HG03108 (cell line): Measurements from ENCODE around the gene RAE1.
"Not testable (repeated sequence)": the region's sequence is repeated elsewhere in the genome, so short reads cannot be mapped to it uniquely, and the experiment has no call there.

ENCODE experiments used
- ATAC-seq: cut with Tn5 transposase; IDR thresholded peaks from one replicate; pipeline ENCODE4 v1.9.1; 2021; ENCODE audit warnings: moderate library complexity; ENCODE audit not compliant: unreplicated experiment

Gene RAE1

DNA sequence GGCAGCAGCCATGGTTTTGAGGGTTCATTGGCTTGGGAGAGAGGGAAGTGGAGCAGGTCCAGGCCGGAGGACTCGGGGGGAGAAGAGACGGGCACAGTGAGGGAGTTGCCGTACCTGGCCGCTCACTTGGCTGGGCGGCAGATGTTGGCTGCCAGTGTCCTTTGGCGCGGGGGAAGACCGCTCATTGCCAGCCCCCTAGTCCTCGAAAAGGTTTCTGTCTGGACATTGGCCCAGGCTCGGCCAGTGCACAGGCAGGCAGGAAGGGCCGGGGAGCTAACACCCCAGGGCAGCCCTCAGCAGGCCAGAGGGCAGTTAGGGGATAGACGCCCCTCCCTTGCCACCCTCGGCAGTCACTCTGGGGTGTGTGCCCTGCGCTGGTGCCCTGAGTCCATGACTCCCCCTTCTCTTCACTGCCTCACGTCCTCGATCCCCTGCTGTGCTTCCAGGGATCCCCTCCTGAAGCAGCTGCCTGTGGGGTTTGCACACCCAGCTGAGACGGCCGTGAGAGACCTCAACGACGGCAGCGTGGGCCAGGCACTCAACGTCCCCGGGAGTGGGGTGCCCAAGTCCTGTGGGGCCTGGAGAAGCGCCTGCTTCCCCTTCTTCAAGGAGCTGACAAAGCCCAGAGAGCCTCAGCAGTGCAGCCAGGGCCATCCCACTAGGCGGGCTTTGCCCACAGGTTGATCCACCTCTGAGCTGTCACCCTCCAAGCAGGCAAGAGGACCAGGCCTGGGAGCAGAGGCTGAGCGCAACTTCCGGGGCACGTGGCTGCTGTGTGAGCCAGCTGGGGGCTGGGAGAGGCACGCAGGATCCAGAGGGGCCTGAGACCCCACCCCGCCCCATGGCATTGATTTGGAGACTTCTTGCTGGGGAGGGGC is 60.6 kb downstream of the RAE1 start:
- ATAC-seq = no peak

DNA sequence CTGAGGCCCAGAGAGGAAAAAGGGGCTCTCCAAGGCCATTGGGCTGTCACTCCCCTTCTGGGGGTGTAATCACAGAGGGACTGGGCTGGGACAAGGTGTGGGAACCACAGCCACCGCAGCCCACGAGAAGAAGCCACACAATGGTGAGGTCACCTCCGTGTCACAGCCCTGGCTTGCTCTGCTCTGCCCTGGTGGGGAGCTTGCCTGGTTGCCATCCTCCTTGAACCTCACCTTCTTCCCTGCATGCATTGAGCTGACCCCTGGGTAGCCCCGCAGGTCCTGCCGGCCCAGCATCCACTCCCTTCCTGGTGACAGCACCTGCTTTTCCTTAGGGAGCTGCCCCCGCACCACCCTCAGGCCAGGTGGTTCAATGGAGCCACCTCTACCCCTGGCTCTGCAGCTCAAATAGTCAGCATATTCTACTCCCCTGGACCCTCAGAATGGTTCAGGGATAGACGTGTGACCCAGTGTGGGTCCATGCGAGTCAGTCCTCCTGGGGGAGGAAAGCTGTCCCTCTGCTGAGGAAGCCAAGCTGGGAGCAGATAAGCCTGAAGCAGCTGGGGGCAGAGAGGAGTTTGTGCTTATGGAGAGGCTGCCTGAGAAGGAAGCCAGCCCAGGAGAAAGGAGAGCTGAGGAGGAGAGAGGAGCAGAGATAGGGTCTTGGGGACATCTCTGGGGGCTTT is 61.4 kb downstream of the RAE1 start:
- ATAC-seq = no peak

DNA sequence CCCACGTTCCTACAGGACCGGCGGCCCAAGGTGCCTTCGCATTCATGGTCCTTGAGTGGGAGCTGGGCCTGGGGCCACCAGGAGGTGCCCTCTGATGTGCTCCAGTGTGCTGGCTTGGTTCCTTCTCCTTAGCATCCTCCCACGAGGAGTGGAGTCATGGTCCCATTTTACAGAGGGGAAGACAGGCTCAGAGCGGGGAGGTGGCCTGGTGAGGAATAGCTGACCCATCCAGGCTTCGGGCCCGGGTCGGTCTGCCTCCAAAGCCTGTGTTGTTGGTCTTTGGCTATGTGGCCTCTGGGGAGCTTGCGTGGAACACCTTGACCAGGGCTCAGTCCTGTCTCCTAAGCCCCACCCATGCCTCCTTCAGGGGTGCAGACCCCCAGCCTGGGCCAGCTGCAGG is 62.9 kb downstream of the RAE1 start:
- ATAC-seq = no peak

DNA sequence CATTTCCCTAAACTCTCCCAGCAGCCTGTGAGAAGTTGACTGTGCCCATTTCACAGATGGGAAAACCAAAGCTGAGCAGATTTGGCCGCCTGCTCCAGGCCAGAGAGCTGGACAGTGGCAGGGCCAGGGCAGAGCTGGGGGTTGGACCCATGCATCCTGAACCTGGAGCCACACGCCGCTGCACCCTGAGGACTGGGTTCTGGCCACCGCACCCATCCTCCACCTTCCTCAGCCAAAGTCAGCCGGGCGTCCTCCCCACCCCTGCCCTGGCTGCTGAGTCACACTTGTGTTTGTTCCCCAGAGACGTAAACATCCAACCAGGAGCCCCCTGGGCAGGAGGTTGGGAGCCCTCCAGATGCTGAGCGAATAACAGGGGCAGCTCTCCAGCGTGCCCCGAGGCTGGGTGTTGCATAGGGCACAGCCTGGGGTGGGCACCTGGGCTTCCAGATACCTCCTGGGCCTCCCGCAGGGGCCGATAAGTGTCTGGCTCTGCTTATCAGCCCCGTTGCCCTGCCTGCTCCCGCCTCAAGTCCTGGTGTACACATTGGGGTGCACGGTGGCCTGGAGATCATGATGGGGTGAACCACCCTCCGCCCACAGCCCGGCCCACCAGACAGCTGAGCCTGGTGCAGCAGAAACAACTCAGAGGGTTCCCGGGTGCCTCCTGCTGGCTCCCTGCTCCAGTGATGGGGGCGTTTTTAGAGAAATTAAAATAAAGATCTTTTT is 64.0 kb downstream of the RAE1 start:
- ATAC-seq = no peak

DNA sequence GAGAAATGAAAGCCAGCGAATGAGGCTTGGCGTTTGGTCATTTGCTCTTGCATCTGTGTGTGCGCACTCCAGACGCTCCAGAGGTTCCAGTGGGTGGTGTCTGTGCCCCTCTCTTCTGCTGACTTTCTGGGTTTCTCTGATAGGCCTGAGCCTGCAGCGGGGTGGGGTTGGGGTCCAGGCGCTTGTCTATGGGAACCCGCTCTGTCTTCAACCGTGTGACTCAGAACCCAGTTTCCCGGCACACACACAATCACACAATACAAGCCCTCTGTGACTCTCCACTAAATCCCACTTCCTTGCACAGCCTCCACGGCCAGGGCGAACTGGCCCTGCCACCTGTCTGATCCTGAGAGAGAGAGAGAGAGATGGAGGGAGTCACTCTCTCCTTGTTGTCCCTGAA is 64.7 kb downstream of the RAE1 start:
- no peak for ATAC-seq

DNA sequence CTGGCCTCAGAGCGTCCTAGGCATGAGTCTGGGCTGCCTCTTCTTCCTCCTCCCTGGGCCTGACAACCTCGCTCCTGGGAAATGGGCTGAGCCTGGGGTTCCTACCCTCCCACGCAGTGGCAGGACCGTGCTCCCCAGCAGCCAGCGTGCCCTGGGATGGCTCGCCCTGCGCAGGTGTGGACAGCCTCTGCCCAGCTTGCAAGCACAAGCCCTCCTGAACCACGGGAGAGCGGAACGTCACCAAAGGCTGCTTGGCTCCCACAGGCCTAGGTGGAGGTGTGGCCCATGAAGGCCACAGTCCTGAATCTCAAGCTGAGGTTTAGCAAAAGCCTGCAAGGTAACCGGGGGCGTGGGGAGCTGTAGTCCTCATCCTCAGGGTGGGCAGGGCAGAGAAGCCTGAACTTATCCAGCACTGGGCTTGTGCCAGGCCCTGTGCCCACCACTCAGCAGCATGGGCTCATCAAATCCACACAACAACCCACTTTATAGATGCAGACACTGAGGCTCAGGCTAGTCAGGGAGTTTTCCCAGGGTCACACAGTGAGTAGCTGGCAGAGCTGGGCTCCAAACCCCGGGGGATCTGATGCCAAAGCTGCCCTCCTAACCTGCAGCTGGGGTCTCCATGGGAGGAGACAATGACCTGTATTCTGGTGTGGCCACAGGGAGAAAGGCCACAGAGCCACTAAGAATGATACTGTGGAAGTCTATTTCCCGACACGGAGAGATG is 65.4 kb downstream of the RAE1 start:
- no peak for ATAC-seq

DNA sequence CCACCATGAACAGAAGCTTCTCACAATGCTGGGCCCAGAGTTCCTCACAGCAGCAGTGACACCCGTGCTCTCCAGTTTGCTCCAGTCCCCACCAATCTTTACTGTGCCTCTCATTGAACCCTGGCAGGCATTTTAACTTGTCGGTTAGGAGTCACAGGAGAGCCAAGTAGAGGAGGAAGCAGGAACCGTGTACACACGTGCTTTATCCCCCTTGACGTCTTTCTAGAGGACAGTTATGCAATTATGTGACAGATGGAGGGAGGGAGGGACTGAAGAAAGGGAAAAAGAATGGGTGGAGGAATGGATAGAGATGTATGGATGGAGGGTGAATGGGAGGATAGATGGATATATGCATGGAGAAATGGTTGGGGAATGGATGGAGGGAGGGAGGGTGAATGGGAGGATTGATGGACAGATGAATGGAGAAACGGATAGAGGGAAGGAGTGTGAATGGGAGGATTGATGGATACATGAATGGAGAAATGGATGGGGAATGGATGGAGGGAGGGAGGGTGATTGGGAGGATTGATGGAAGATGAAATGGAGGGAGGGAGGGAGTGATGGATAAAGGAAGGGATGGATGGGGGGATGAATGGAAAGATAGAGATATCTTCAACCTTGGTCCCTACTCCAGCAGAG is 66.1 kb downstream of the RAE1 start:
- no peak for ATAC-seq

DNA sequence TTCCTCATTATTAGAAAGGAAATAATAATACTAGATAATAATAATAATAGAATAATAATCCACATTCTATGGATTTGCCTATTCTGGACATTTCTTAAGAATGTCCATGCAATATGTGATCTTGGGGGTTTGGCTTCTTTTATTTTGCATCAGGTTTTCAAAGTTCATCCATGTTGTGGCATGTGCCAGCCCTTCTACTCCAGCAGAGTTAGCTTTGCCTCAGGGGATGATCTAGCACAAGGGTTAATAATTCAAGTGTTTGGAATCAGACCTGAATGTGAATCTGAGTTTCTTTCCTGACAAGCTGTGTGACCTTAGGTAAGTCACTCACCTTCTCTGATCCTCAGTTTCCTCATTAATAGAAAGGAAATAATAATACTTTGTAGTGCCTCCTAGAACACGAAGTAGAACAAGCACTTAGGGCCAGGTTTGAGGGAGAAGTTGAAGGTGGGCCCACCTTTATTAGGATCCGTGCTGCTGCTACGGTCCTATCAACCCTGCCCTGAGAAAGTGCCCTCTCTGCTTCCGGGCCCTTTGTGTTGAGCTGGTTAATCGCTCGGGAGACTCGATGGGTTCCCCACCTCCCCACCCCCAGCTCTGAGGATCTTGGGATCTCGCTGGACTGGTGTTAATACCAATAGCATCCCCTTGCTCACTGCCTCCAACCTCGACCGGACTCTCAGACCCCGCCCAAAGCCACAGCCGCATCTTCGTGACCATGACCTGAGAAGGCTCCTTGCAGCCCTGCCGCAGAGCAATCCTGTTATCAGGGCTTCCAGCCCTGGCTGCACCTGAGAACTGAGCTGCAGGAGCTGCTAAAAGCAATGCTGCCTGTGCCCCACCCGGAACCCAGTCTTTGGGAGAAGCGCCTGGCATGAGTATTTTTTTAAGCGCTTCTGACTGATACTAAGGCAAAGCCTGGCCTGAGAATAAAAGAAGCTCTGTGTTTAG is 67.0 kb downstream of the RAE1 start:
- ATAC-seq = no peak

DNA sequence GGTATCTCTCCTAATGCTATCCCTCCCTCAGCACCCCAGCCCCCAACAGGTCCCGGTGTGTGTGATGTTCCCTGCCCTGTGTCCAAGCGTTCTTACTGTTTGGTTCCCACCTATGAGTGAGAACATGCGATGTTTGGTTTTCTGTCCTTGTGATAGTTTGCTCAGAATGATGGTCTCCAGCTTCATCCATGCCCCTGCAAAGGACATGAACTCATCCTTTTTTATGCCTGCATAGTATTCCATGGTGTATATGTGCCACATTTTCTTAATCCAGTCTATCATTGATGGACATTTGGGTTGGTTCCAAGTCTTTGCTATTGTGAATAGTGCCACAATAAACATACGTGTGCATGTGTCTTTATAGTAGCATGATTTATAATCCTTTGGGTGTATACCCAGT is 68.4 kb downstream of the RAE1 start:
- ATAC-seq = not testable (repeated sequence)

DNA sequence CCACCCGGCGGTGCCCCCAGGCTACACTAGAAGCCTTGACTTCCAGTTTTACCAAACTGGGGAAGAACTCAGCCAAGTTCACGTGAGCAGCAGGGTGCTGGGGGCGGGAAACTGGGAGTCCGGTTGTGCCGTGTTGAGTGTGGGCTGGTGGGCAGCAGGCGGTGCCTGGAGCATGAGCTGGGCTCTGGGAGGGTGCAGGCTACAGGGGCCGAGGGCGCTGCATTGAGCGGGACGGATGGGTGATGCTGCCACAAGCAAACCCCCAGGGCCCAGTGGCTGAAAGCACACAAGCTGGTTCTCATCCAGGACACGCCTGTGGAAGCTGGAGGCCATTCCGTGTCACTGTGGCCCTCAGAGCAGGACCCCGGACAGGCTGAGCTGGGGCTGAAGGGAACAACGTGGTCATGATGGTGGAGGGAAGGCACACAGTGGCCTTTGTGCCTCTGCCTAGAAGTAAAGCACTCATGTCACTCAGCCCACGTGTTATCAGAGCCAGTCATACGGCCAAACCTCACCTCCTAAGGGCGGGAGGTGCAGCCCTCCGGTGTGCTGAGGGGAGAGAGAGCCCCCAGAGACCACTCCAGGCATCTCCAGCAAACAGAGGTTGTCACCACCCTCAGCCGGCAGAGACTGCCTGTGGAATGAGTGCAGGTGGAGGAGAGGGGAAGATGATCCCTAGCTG is 69.7 kb downstream of the RAE1 start:
- ATAC-seq = no peak

DNA sequence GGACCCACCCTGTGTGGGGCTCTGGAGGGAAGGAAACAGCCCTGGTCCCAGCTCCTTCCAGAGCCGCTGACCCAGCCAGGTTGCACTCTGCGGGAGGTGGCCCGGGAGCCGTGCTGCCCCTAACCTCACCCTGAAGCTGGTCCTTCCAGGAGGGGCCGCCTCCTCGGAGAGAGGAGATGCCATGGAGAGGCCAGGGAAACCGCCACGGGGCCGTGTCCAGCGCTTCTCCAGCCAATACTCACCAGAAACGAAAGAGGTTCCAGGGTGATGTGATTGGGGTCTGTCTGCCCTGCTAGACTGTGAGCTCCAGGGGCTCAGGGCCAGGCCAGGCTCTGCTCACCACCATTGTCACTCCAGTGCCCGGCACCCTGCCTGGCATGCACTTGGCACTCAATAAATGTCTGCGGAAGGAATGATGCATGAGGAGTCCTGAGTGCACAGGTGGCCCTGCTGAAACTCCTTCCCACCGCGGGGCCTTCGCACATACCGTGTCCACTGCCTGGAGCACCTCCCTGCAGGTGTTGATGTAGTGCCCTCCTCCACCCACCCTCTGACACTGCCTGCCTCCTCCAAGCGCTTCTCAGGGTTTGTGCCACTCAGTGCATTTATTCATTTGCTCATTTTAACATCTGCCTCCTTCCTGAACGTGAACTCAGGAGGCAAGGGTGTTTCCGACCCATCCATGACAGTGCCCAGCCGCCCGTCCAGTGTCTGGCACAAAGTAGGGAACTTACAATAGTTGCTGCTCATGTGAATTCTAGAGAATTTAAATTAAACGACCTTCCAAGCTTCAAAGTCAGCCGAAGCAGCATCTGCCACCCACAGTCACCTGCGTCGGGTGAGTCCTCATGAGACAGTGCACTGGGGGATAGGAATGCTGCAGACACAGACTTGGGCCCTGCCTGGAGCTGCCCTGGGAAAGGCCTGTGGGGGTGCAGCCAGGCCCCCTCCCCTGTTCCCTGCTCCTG is 70.5 kb downstream of the RAE1 start:
- no peak for ATAC-seq

DNA sequence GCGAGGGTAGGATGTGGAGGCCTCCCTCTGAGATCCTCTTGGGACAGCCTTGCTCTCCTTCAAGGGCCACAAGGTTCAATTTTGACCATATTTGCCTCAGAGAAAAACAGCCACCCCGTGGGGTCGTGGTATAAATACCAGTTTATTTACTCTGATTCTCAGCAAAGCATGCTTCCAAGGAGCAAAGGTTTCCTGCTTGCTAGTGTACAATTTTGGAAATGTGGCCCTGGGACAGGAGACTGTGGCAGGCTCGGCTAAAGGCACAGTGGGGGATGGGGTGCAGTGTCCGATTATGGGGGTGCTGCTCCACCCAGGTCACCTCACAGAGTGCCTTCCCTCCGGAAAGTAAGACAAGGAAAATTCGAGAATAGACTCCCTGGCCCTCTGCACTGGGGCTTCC is 71.2 kb downstream of the RAE1 start:
- no peak for ATAC-seq

DNA sequence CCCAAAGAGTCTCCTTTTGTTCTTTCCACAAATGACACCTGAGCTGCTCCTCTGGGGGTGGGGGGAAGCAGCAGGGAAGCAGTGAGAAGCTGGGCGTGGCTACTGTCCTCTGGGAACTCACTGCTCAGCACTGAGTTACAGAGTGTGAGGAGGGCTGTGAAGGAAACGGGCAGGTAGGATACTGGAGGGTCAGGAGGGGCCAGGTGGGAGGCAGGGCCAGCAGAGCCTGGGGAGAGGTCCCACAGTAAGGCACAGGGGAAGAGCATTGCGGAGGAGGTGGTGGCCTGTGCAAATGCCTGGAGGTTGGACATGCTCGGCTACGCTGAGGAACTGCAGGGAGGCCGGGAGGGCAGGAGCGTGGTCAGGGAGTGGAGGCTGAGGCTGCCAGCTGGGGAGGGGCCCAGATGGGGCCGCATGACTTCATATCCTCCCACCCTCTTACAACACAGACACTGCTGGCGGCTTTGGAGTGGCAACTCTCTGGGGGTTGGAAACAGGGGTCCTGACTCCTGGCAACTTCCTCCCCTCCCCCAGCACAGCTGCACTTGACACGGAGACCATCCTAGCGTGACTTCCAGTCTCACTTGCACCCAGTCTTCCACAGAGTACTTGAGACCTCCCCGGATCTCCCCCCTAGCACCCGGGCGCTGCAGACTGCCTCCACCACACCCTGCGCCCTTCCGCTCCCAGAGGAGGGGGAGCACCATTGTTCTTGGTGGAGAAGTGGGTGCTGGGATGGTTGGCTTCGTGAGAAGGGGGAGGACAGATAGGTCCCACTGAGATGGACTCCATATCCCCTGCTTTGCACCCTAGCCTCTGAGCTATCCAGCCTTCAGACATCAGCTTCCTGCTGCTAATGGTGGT is 74.3 kb downstream of the RAE1 start:
- no peak for ATAC-seq

DNA sequence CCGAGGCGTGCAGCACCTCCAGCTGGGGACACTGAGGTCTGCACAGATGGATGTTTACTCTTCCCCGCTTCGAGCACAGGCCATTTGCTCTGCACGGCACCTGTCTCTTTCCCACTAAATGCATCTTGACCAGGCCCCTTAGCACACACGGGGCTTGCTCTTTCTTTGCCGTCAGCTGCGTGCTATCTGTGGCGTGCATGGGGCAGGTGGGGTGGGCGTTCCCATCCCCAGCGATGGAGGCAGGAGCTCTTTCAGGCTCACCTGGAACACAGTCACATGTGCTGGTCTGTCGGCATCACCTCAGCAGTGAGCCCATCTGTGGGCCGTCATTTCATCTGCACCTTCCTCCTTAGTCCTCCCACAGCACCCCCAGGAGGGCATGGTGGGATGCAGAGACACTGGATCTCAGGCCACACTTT is 75.2 kb downstream of the RAE1 start:
- no peak for ATAC-seq

DNA sequence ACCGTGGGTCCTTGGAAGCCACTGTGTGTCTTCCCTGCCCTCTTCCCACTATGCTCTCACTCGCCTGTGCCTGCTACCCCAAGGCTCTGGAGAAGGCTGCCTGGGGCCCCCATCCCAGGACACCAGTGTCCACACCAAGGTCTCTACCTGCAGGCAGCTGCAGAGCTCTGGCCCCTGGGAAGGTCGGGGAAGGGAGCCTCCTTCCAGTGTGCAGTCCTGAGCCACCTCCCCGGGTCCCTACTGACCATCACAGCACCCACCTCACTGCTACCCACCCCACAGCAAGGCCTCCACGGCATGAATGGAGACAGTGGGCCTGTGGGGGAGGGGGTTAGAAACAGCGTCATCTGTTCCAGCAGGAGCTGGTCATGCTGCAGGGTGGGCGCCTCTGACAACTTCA is 75.8 kb downstream of the RAE1 start:
- no peak for ATAC-seq

DNA sequence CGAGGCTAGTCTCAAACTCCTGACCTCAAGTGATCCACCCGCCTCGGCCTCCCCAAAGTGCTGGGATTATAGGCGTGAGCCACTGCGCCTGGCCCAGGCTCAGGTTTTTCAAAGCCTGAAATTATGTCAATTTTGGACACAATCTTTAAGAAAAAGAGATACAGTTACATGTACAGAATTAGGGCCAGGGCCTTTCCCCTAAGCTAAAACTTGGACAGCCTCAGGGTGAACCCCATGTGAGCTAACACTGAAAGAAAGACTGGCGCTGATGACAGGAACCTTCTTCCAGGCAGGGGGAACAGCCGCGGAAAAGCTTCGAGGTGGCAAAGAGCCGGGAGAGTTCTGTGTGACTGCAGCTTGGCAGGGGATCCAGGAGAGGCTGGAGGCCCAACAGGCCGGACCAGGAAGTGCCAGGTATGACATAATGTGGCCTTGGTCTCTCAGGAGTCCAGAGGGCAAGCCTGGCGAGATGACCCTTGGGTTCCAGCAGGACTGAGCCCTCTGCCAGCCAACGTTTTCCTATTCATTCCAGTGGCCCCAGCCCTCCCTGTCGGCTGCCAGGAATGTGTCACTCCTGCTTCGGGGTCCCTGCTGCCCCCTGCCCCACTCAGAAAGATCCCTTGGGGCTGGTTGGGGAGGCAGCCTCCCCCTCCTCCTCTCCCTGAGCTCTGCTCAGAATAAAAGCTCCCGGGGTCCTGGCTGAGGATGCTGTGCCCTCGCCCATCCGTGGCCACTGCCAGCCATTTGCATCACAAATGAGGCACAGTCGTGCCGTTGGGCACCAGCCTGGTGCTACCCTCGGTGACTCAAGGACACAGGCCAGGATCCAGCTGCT is 77.5 kb downstream of the RAE1 start:
- no peak for ATAC-seq
